HG02840 (cell line): ENCODE measurements around the gene FBN1.

ENCODE experiments used
- ATAC-seq: cut with Tn5 transposase; IDR thresholded peaks from one replicate; pipeline ENCODE4 v1.9.1; 2021; ENCODE audit warnings: mild to moderate bottlenecking, moderate library complexity, moderate number of reproducible peaks; ENCODE audit not compliant: unreplicated experiment, low FRiP score

The FBN1 gene

GRCh38 chr15:48477795-48478360 is 167.6 kb downstream of the FBN1 start:
- no peak for ATAC-seq

GRCh38 chr15:48475600-48476395 is 169.7 kb downstream of the FBN1 start:
- no peak for ATAC-seq

GRCh38 chr15:48473667-48474066 is 171.8 kb downstream of the FBN1 start:
- ATAC-seq = no peak

GRCh38 chr15:48472756-48473155 is 172.8 kb downstream of the FBN1 start:
- no peak for ATAC-seq

- ATAC-seq = no peak
These were observed 174.4 kb downstream of the FBN1 start for GRCh38 chr15:48471073-48471472.

GRCh38 chr15:48470096-48470495 is 175.4 kb downstream of the FBN1 start:
- no peak for ATAC-seq

- ATAC-seq = no peak
These were observed 175.8 kb downstream of the FBN1 start for GRCh38 chr15:48469681-48470080.

GRCh38 chr15:48469271-48469670 is 176.2 kb downstream of the FBN1 start:
- no peak for ATAC-seq

- no peak for ATAC-seq
These were observed 177.7 kb downstream of the FBN1 start for GRCh38 chr15:48467801-48468200.

- no peak for ATAC-seq
These were observed 178.7 kb downstream of the FBN1 start for GRCh38 chr15:48466820-48467219.

- ATAC-seq = no peak
These were observed 179.4 kb downstream of the FBN1 start for GRCh38 chr15:48466079-48466478.

- ATAC-seq = no peak
These were observed 180.1 kb downstream of the FBN1 start for GRCh38 chr15:48465410-48465809.

- no peak for ATAC-seq
These were observed 182.1 kb downstream of the FBN1 start for GRCh38 chr15:48463366-48463880.

GRCh38 chr15:48462688-48463087 is 182.8 kb downstream of the FBN1 start:
- no peak for ATAC-seq

GRCh38 chr15:48459571-48460442 is 185.7 kb downstream of the FBN1 start:
- ATAC-seq = no peak

- ATAC-seq = no peak
These were observed 186.6 kb downstream of the FBN1 start for GRCh38 chr15:48458876-48459275.

GRCh38 chr15:48456134-48456533 is 189.4 kb downstream of the FBN1 start:
- no peak for ATAC-seq

GRCh38 chr15:48451736-48452135 is 193.8 kb downstream of the FBN1 start:
- no peak for ATAC-seq

GRCh38 chr15:48451241-48451640 is 194.3 kb downstream of the FBN1 start:
- no peak for ATAC-seq

- no peak for ATAC-seq
These were observed 195.8 kb downstream of the FBN1 start for GRCh38 chr15:48449734-48450133.

- no peak for ATAC-seq
These were observed 197.9 kb downstream of the FBN1 start for GRCh38 chr15:48447657-48448056.
